22Rv1 (cell line): ENCODE measurements around the gene MYCBPAP.

ENCODE experiments used
- CTCF ChIP-seq: fragments of 450-650 bp; IDR thresholded peaks from 2 replicates; pipeline ENCODE4 v1.5.1; 2017; ENCODE audit warnings: mild to moderate bottlenecking
- ZFX ChIP-seq: fragments of 450-650 bp; IDR thresholded peaks from 2 replicates; pipeline ENCODE4 v1.6.1; 2017; ENCODE audit warnings: antibody characterized with exemption, borderline replicate concordance

GRCh38 chr17:50549969-50550368, 41.7 kb downstream of the MYCBPAP start:
- no peak for TF ChIP-seq CTCF
- TF ChIP-seq ZFX, result no peak
